RWPE1 (cell line): Measurements from ENCODE around the gene GPC6.

Experiments
- CTCF ChIA-PET: fragments of 350-600 bp; sonication (Branson Sonifier 250); formaldehyde crosslinking; extraction: SDS; loops from one replicate; lab custom pipeline; 2021; lab: Yijun Ruan, JAX
- POLR2A ChIA-PET: fragments of 400-600 bp; formaldehyde crosslinking; extraction: SDS; loops from one replicate; lab custom pipeline; 2020; ENCODE audit warnings: antibody characterized with exemption; ENCODE audit not compliant: low non-redundant PET; lab: Yijun Ruan, JAX
- DNase-seq: peaks from one replicate; pipeline ENCODE4 v3.0.0; 2012; ENCODE audit warnings: low spot score
- H3K27ac ChIP-seq: fragments of 450-650 bp; 2 replicates; pipeline ENCODE4 v1.5.1; 2017
- CTCF ChIP-seq: fragments of 450-650 bp; conservative IDR thresholded peaks from 2 replicates; pipeline ENCODE4 v1.5.1; 2017; ENCODE audit warnings: low read depth, mild to moderate bottlenecking

The GPC6 gene

GRCh38 chr13:94395860-94396259 is 1169.3 kb downstream of the GPC6 start:
- TF ChIP-seq CTCF = no peak
- ChIA-PET CTCF (no interaction called here), POLR2A (no interaction called here)
- no peak overlapping the region for H3K27ac ChIP-seq
- no peak for DNase-seq

GRCh38 chr13:94399812-94400211 is 1173.2 kb downstream of the GPC6 start:
- ChIA-PET POLR2A (no interaction called here), CTCF (no interaction called here)
- DNase-seq = no peak
- TF ChIP-seq CTCF = no peak
- no peak overlapping the region for H3K27ac ChIP-seq

GRCh38 chr13:94400874-94401273 is 1174.3 kb downstream of the GPC6 start:
- POLR2A ChIA-PET = no interaction called here
- no peak overlapping the region for H3K27ac ChIP-seq
- CTCF ChIA-PET = no interaction called here
- DNase-seq = no peak
- no peak for TF ChIP-seq CTCF

- ChIA-PET CTCF (interaction anchor here (0.8 kb wide), 1 partner anchor 27 kb away, joined by 4 read pairs; no protein-coding TSS in a partner anchor), POLR2A (no interaction called here)
- H3K27ac ChIP-seq = no peak overlapping the region
- no peak for TF ChIP-seq CTCF
- no peak for DNase-seq
These were observed 1181.9 kb downstream of the GPC6 start for GRCh38 chr13:94408314-94409036.

GRCh38 chr13:94411747-94412146 is 1185.1 kb downstream of the GPC6 start:
- ChIA-PET POLR2A (no interaction called here), CTCF (no interaction called here)
- no peak for TF ChIP-seq CTCF
- no peak for DNase-seq
- no peak overlapping the region for H3K27ac ChIP-seq

GRCh38 chr13:94412870-94413597 is 1186.4 kb downstream of the GPC6 start:
- POLR2A ChIA-PET = no interaction called here
- no peak overlapping the region for H3K27ac ChIP-seq
- CTCF ChIA-PET = no interaction called here
- no peak for TF ChIP-seq CTCF
- DNase-seq = no peak
